GM23338 (cell line): ENCODE data around the gene NLE1. TPM values are rescaled to one million over a fixed set of nuclear protein-coding genes. Genes with fewer than 3 reads are reported as not detected.

Experiments used
- ATAC-seq: fragments of 200-7000 bp; cut with Tn5 transposase; 3 replicates; pipeline ENCODE4 v1.9.1; 2020
- DNase-seq: peaks from one replicate; pipeline ENCODE4 v3.0.0-alpha.2; 2015; ENCODE audit warnings: low spot score
- H2AFZ ChIP-seq: fragments of 200-600 bp; sonication (generic); 2 replicates; pipeline ENCODE4 v1.8.0; 2016; ENCODE audit warnings: antibody characterized with exemption, mild to moderate bottlenecking, moderate library complexity
- H3F3A ChIP-seq: fragments of 200-600 bp; sonication (generic); replicated peaks from 2 replicates; pipeline ENCODE4 v1.8.0; 2017; ENCODE audit warnings: antibody characterized with exemption, mixed run types, low read depth
- H3K27ac ChIP-seq: fragments of 200-600 bp; sonication (generic); 2 replicates; pipeline ENCODE4 v1.6.1; 2016; ENCODE audit warnings: low read depth
- H3K27me3 ChIP-seq: fragments of 200-600 bp; sonication (generic); 2 replicates; pipeline ENCODE4 v1.8.0; 2016; ENCODE audit warnings: mild to moderate bottlenecking, mixed run types, moderate library complexity; ENCODE audit not compliant: insufficient read depth
- H3K36me3 ChIP-seq: fragments of 200-600 bp; sonication (generic); 2 replicates; pipeline ENCODE4 v1.8.0; 2016; ENCODE audit warnings: mild to moderate bottlenecking; ENCODE audit not compliant: insufficient read depth
- H3K4me1 ChIP-seq: fragments of 200-600 bp; sonication (generic); 2 replicates; pipeline ENCODE4 v1.8.0; 2016; ENCODE audit warnings: mild to moderate bottlenecking, moderate library complexity; ENCODE audit not compliant: insufficient read depth
- H3K4me2 ChIP-seq: fragments of 200-600 bp; sonication (generic); 2 replicates; pipeline ENCODE4 v1.7.1; 2017; ENCODE audit warnings: mixed run types
- H3K4me3 ChIP-seq: fragments of 200-600 bp; sonication (generic); 2 replicates; pipeline ENCODE4 v1.6.1; 2016; ENCODE audit warnings: mixed run types
- H3K79me2 ChIP-seq: fragments of 200-600 bp; sonication (generic); replicated peaks from 2 replicates; pipeline ENCODE4 v1.8.0; 2017; ENCODE audit warnings: mild to moderate bottlenecking; ENCODE audit not compliant: insufficient read depth
- H3K9me2 ChIP-seq: fragments of 200-600 bp; sonication (generic); 2 replicates; pipeline ENCODE4 v1.8.0; 2017; ENCODE audit not compliant: insufficient read depth
- H4K20me1 ChIP-seq: fragments of 200-600 bp; sonication (generic); replicated peaks from 2 replicates; pipeline ENCODE4 v1.8.0; 2017; ENCODE audit warnings: mild to moderate bottlenecking; ENCODE audit not compliant: insufficient read depth
- H3K27ac Mint-ChIP-seq: 2 replicates; pipeline ENCODE4 v1.8.0; 2020; ENCODE audit warnings: inconsistent platforms, mild to moderate bottlenecking, moderate library complexity, mixed read lengths
- H3K27me3 Mint-ChIP-seq: 3 replicates; pipeline ENCODE4 v1.8.0; 2022; ENCODE audit warnings: low read depth, mild to moderate bottlenecking, moderate library complexity, mixed read lengths, inconsistent platforms; ENCODE audit not compliant: insufficient read depth, poor library complexity
- H3K36me3 Mint-ChIP-seq: 3 replicates; pipeline ENCODE4 v1.8.0; 2021; ENCODE audit warnings: low read depth, mild to moderate bottlenecking, inconsistent platforms, moderate library complexity, mixed read lengths
- H3K4me1 Mint-ChIP-seq: 3 replicates; pipeline ENCODE4 v1.8.0; 2020; ENCODE audit warnings: mild to moderate bottlenecking, inconsistent platforms, mixed read lengths
- H3K4me3 Mint-ChIP-seq: 3 replicates; pipeline ENCODE4 v1.8.0; 2021; ENCODE audit warnings: moderate library complexity, mild to moderate bottlenecking, inconsistent platforms, mixed read lengths
- H3K9me3 Mint-ChIP-seq: 3 replicates; pipeline ENCODE4 v1.8.0; 2020; ENCODE audit warnings: moderate library complexity, mild to moderate bottlenecking, inconsistent platforms, mixed read lengths
- CREB1 ChIP-seq: fragments of 250-450 bp; sonication (Bioruptor Pico); IDR thresholded peaks from 2 replicates; pipeline ENCODE4 v1.5.0; 2020; ENCODE audit warnings: low read depth, mild to moderate bottlenecking, moderate library complexity
- CTCF ChIP-seq, 2 experiments: fragments of 200-600 bp in 1 of 2; sonication (generic) in 1 of 2; conservative IDR thresholded peaks; 2 replicates each; pipeline versions ENCODE4 v1.5.1 to v1.6.1; 2016 to 2017; ENCODE audit warnings: antibody characterized with exemption in 2 of 2, low read depth in 2 of 2, mild to moderate bottlenecking in 2 of 2, moderate library complexity in 1 of 2
- ETS1 ChIP-seq: IDR thresholded peaks from 2 replicates; pipeline ENCODE4 v1.6.1; 2016; ENCODE audit warnings: antibody characterized with exemption
- EZH2 ChIP-seq: fragments of 200-600 bp; sonication (generic); IDR thresholded peaks from one replicate; pipeline ENCODE4 v1.8.0; 2017; ENCODE audit warnings: antibody characterized with exemption, mild to moderate bottlenecking, low read depth; ENCODE audit not compliant: unreplicated experiment
- EZH2phosphoT487 ChIP-seq: fragments of 200-600 bp; sonication (generic); IDR thresholded peaks from one replicate; pipeline ENCODE4 v1.8.1; 2018; ENCODE audit warnings: antibody characterized with exemption; ENCODE audit not compliant: unreplicated experiment
- JUNB ChIP-seq: IDR thresholded peaks from one replicate; pipeline ENCODE4 v1.6.1; 2016; ENCODE audit warnings: antibody characterized with exemption; ENCODE audit not compliant: unreplicated experiment
- NANOG ChIP-seq: IDR thresholded peaks from 2 replicates; pipeline ENCODE4 v1.6.1; 2016; ENCODE audit warnings: antibody characterized with exemption, borderline replicate concordance
- POLR2AphosphoS5 ChIP-seq: IDR thresholded peaks from 2 replicates; pipeline ENCODE4 v1.6.1; 2016; ENCODE audit warnings: antibody characterized with exemption, low read depth
- REST ChIP-seq: IDR thresholded peaks from one replicate; pipeline ENCODE4 v1.6.1; 2018; ENCODE audit warnings: antibody characterized with exemption; ENCODE audit not compliant: unreplicated experiment
- ZNF114 ChIP-seq: fragments of 250-450 bp; sonication (Bioruptor Pico); IDR thresholded peaks from 2 replicates; pipeline ENCODE4 v1.5.0; 2020; ENCODE audit warnings: mild to moderate bottlenecking, moderate library complexity
- ZNF331 ChIP-seq: fragments of 250-450 bp; sonication (Bioruptor Pico); IDR thresholded peaks from 2 replicates; pipeline ENCODE4 v1.5.0; 2020; ENCODE audit warnings: low read depth, mild to moderate bottlenecking, moderate library complexity
- ZNF462 ChIP-seq: fragments of 250-450 bp; sonication (Bioruptor Pico); IDR thresholded peaks from 2 replicates; pipeline ENCODE4 v1.5.0; 2020; ENCODE audit warnings: mild to moderate bottlenecking, moderate library complexity
- polyA plus RNA-seq: library from polyadenylated mRNA; unstranded; fragments of >200 nt; fragmentation: Nextera tagmentation; extraction: Ambion mirVana; gene quantifications from 2 replicates; pipeline ENCODE4 v1.2.1, GENCODE V29; 2016
- total RNA-seq: library from RNA; depleted of rRNA; stranded (reverse); fragments of >200 nt; shearing (Covaris generic); gene quantifications from 2 replicates; pipeline ENCODE4 v1.2.3, GENCODE V29; 2014

The NLE1 gene
- total and polyA plus RNA-seq, 2 experiments from 2014 or later = 16.6 to 66.4 TPM

- H3K4me2 ChIP-seq = no peak overlapping the region
- no peaks in the 10 kb centered on the region for H3K27me3 ChIP-seq
- peaks cover 6% of the 10 kb centered on the region for H3K27me3 Mint-ChIP-seq
- no peaks in the 10 kb centered on the region for H3K9me3 Mint-ChIP-seq
- H2AFZ ChIP-seq = no peak overlapping the region
- no peaks in the 10 kb centered on the region for H3F3A ChIP-seq
- no peaks in the 10 kb centered on the region for H3K79me2 ChIP-seq
- no peak overlapping the region for H3K27ac ChIP-seq
- no peaks in the 10 kb centered on the region for H3K4me1 ChIP-seq
- H3K36me3 Mint-ChIP-seq = no peaks in the 10 kb centered on the region
- H3K9me2 ChIP-seq = 0 out of 2 replicates have a peak, but pooled peaks cover 3% of the 10 kb centered on the region
- no peak for ATAC-seq
- no peaks in the 10 kb centered on the region for H4K20me1 ChIP-seq
- no peak overlapping the region for H3K4me3 Mint-ChIP-seq
- H3K4me1 Mint-ChIP-seq = no peaks in the 10 kb centered on the region
- no peaks in the 10 kb centered on the region for H3K36me3 ChIP-seq
- no peak for DNase-seq
- no peak overlapping the region for H3K4me3 ChIP-seq
- H3K27ac Mint-ChIP-seq = no peak overlapping the region
- TF ChIP-seq ZNF462 (CRISPR knock-in tag) (no peak), ZNF331 (CRISPR knock-in tag) (no peak), POLR2AphosphoS5 (no peak), CTCF (conservative IDR thresholded peaks at IDR 0.05; ENCODE audit: low read depth in 2 of 2) (no peak), ZNF114 (CRISPR knock-in tag) (no peak), REST (no peak), ETS1 (no peak), NANOG (no peak), EZH2phosphoT487 (no peak), JUNB (no peak), EZH2 (no peak), CREB1 (CRISPR knock-in tag) (no peak)
Observed at GRCh38 chr17:35155246-35155645, 13.1 kb upstream of the NLE1 start.
